Uterus (tissue), 4 donors: ENCODE measurements around the gene ARHGEF19. TPM values are rescaled to one million over a fixed set of nuclear protein-coding genes. Genes with fewer than 3 reads are reported as not detected.
A peak's percentile ranks its signal among the peaks of the same experiment; 100 is the strongest.

Source experiments
- DNase-seq, 2 donors: peaks; one replicate each; pipeline ENCODE4 v3.0.0-alpha.2; 2019 to 2020
- H3K27ac ChIP-seq, 2 donors: fragments of 200-600 bp; sonication (generic); 1 replicate in 1 of 2; 2 replicates in 1 of 2; pipeline ENCODE4 v1.5.1; 2016 to 2018
- H3K27me3 ChIP-seq, 2 donors: fragments of 200-600 bp; sonication (generic); one replicate each; pipeline ENCODE4 v1.5.1; 2018 to 2019; ENCODE audit warnings: control low read depth in 1 of 2
- H3K36me3 ChIP-seq, 2 donors: fragments of 200-600 bp; sonication (generic); one replicate each; pipeline ENCODE4 v1.5.1; 2019; ENCODE audit warnings: control low read depth in 1 of 2
- H3K4me1 ChIP-seq, 2 donors: fragments of 200-600 bp; sonication (generic); one replicate each; pipeline ENCODE4 v1.5.1; 2018 to 2019; ENCODE audit warnings: control low read depth in 1 of 2
- H3K4me3 ChIP-seq, 2 donors: fragments of 200-600 bp; sonication (generic); 1 replicate in 1 of 2; 2 replicates in 1 of 2; pipeline ENCODE4 v1.5.1; 2018 to 2019; ENCODE audit warnings: mild to moderate bottlenecking in 1 of 2
- H3K9me3 ChIP-seq, 2 donors: fragments of 200-600 bp; sonication (generic); one replicate each; pipeline ENCODE4 v1.5.1; 2019; ENCODE audit warnings: control low read depth in 1 of 2
- POLR2A ChIP-seq, 2 donors: fragments of 450-650 bp; IDR thresholded peaks; one replicate each; pipeline ENCODE4 v1.6.1; 2016; ENCODE audit warnings: antibody characterized with exemption in 2 of 2, mild to moderate bottlenecking in 1 of 2, moderate library complexity in 1 of 2
- intact Hi-C: fragments of 100-400 bp; cut with DNase I; formaldehyde crosslinking; loops from one replicate; pipeline ENCODE4 v1.15.1; 2023; ENCODE audit warnings: low total_unique reads
- total RNA-seq, 4 donors: library from RNA; depleted of rRNA in 3 of 4; stranded (reverse); fragments of >200 nt in 3 of 4; gene quantifications; one replicate each; pipeline versions ENCODE4 v1.1.0 to v1.2.4, GENCODE V29; 2014 to 2023
- TF ChIP-seq, protein P1 (sequence below), 4 experiments: fragments of 200-600 bp in 2 of 4; fragments of 450-650 bp in 2 of 4; sonication (generic) in 2 of 4; IDR thresholded peaks; one replicate each; pipeline ENCODE4 v1.5.1; 2016 to 2019; ENCODE audit warnings: antibody characterized with exemption in 4 of 4, mild to moderate bottlenecking in 2 of 4, moderate library complexity in 1 of 4
- donor health status: DM: yes; HTN: yes; CAD: no.

Gene ARHGEF19
- total RNA-seq, 4 donors from 2014 or later = 3.6 to 26.8 (median 12.2) TPM

GRCh38 chr1:16151995-16152384 is 60.5 kb downstream of the ARHGEF19 start:
- no peak for DNase-seq
- H3K4me3 ChIP-seq = no peak overlapping the region
- H3K36me3 ChIP-seq = no peaks in the 10 kb centered on the region
- H3K27me3 ChIP-seq = no peaks in the 10 kb centered on the region
- H3K27ac ChIP-seq = peak overlapping the region; percentile 92 to 98
- TF ChIP-seq POLR2A (IDR thresholded peaks at IDR 0.05) = no peak
- TF ChIP-seq, protein P1, sequence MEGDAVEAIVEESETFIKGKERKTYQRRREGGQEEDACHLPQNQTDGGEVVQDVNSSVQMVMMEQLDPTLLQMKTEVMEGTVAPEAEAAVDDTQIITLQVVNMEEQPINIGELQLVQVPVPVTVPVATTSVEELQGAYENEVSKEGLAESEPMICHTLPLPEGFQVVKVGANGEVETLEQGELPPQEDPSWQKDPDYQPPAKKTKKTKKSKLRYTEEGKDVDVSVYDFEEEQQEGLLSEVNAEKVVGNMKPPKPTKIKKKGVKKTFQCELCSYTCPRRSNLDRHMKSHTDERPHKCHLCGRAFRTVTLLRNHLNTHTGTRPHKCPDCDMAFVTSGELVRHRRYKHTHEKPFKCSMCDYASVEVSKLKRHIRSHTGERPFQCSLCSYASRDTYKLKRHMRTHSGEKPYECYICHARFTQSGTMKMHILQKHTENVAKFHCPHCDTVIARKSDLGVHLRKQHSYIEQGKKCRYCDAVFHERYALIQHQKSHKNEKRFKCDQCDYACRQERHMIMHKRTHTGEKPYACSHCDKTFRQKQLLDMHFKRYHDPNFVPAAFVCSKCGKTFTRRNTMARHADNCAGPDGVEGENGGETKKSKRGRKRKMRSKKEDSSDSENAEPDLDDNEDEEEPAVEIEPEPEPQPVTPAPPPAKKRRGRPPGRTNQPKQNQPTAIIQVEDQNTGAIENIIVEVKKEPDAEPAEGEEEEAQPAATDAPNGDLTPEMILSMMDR (IDR thresholded peaks at IDR 0.05) = no peak
- H3K4me1 ChIP-seq = peaks cover 0 to 11% of the 10 kb centered on the region in 2 donors
- intact Hi-C loops = no loop called here
- no peaks in the 10 kb centered on the region for H3K9me3 ChIP-seq

GRCh38 chr1:16151196-16151994 is 61.1 kb downstream of the ARHGEF19 start:
- H3K27me3 ChIP-seq = no peaks in the 10 kb centered on the region
- no peak overlapping the region for H3K4me3 ChIP-seq
- peaks cover 0 to 17% of the 10 kb centered on the region in 2 donors for H3K4me1 ChIP-seq
- intact Hi-C loops = no loop called here
- no peak for TF ChIP-seq POLR2A (IDR thresholded peaks at IDR 0.05)
- TF ChIP-seq, protein P1 (IDR thresholded peaks at IDR 0.05) = peak in 1 of 4 experiments; percentile 3
- H3K27ac ChIP-seq = peak overlapping the region; percentile 92 to 98
- no peaks in the 10 kb centered on the region for H3K36me3 ChIP-seq
- no peaks in the 10 kb centered on the region for H3K9me3 ChIP-seq
- no peak for DNase-seq

- peak overlapping the region; percentile 92 to 98 for H3K27ac ChIP-seq
- no peak overlapping the region for H3K4me3 ChIP-seq
- no peak for TF ChIP-seq POLR2A (IDR thresholded peaks at IDR 0.05)
- TF ChIP-seq, protein P1 (IDR thresholded peaks at IDR 0.05) = no peak
- H3K27me3 ChIP-seq = no peaks in the 10 kb centered on the region
- H3K36me3 ChIP-seq = no peaks in the 10 kb centered on the region
- intact Hi-C loops = no loop called here
- DNase-seq = no peak
- H3K9me3 ChIP-seq = no peaks in the 10 kb centered on the region
- H3K4me1 ChIP-seq = peaks cover 0 to 19% of the 10 kb centered on the region in 2 donors
These were observed 61.9 kb downstream of the ARHGEF19 start for GRCh38 chr1:16150508-16150907.

DNA sequence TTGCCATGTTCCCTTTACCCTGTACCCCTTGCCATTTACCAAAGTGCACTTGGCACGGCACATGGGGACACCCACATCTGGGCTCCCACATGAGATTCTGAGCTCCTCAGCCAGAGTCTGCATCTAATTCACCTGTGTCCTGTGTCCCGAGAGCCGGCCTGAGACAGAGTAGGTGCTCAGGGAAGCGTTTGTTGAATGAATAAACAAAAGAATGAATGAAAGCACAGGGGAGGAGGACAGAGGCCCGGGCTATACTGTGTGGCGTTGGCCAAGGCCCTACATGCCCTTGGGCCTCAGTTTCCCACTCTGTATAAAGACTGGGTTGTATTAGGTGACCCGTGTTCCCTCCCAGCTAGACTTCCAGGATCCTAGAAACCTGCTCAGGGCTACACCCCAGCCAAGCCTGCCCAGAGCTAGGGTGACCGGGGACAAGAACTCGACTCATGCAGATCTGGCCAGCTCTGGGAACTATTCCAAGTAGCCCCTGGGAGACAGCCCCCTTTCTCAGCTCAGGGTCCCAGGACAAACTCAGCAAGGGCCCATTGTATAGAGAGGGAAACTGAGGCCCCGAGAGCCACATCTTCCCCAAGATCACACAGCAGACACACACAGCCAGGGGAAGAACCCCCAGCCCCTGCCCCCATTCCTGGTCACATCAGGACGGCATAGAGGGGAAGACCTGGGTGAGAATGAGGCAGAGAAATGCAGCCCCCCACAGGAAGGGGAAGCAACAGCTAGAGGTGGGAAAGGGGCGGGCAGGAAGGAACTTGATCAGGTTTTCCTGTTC is 62.6 kb downstream of the ARHGEF19 start:
- H3K9me3 ChIP-seq = no peaks in the 10 kb centered on the region
- DNase-seq = no peak
- H3K36me3 ChIP-seq = no peaks in the 10 kb centered on the region
- peaks cover 0 to 25% of the 10 kb centered on the region in 2 donors for H3K4me1 ChIP-seq
- TF ChIP-seq, protein P1 (IDR thresholded peaks at IDR 0.05) = no peak
- TF ChIP-seq POLR2A (IDR thresholded peaks at IDR 0.05) = no peak
- intact Hi-C loops = no loop called here
- peak overlapping the region; percentile 92 to 98 for H3K27ac ChIP-seq
- no peaks in the 10 kb centered on the region for H3K27me3 ChIP-seq
- no peak overlapping the region for H3K4me3 ChIP-seq

DNA sequence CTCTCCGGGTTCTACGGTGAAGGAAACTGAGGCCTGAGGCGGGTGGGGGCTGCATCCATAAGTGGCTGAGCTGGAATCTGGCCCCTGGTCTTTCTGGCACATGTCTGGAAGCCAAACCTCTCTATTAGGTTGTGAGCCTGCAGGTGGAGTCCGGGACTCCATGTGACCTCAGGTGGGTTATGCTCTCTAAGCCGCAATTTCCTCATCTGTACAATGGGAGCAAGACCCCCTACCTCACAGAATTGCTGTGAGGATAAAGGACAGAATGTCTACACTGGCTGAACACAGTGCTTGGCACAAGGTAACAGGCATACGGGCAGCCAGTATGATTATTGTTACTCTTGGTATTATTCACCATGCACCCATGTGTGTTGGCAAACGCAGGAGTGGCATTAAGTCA is 63.3 kb downstream of the ARHGEF19 start:
- H3K9me3 ChIP-seq = no peaks in the 10 kb centered on the region
- H3K4me1 ChIP-seq = peaks cover 0 to 32% of the 10 kb centered on the region in 2 donors
- intact Hi-C loops = no loop called here
- H3K27ac ChIP-seq = no peak overlapping the region
- no peak overlapping the region for H3K4me3 ChIP-seq
- H3K27me3 ChIP-seq = no peaks in the 10 kb centered on the region
- H3K36me3 ChIP-seq = no peaks in the 10 kb centered on the region
- DNase-seq = no peak
- TF ChIP-seq, protein P1 (IDR thresholded peaks at IDR 0.05) = no peak
- TF ChIP-seq POLR2A (IDR thresholded peaks at IDR 0.05) = no peak
